Aorta (tissue), 5 donors: ENCODE data around the gene SH3BP1. TPM values are rescaled to one million over a fixed set of nuclear protein-coding genes. Genes with fewer than 3 reads are reported as not detected.

ENCODE experiments used
- ATAC-seq: fragments of 200-7000 bp; cut with Tn5 transposase; one replicate; pipeline ENCODE4 v1.9.1; 2022; ENCODE audit warnings: moderate library complexity; ENCODE audit not compliant: low FRiP score
- DNase-seq, 2 donors: peaks; one replicate each; pipeline ENCODE4 v3.0.0-alpha.2; 2020
- H3K27ac ChIP-seq, 2 donors: one replicate each; pipeline ENCODE4 v1.5.1; 2013; ENCODE audit warnings: low read length in 2 of 2, mild to moderate bottlenecking in 2 of 2, moderate library complexity in 2 of 2, control low read depth in 1 of 2, inconsistent platforms in 1 of 2, low read depth in 1 of 2
- H3K27me3 ChIP-seq, 2 donors: one replicate each; pipeline ENCODE4 v1.6.1; 2013; ENCODE audit warnings: control low read depth in 1 of 2, low read length in 1 of 2, mild to moderate bottlenecking in 1 of 2, moderate library complexity in 1 of 2; ENCODE audit not compliant: insufficient read depth in 2 of 2, control insufficient read depth in 1 of 2
- H3K36me3 ChIP-seq, 2 donors: one replicate each; pipeline ENCODE4 v1.6.1; 2013; ENCODE audit warnings: control low read depth in 1 of 2, low read length in 1 of 2, mild to moderate bottlenecking in 1 of 2; ENCODE audit not compliant: insufficient read depth in 2 of 2, control insufficient read depth in 1 of 2
- H3K4me1 ChIP-seq, 2 donors: one replicate each; pipeline ENCODE4 v1.6.1; 2013; ENCODE audit warnings: low read length in 2 of 2, control low read depth in 1 of 2, mild to moderate bottlenecking in 1 of 2, moderate library complexity in 1 of 2; ENCODE audit not compliant: insufficient read depth in 2 of 2, control insufficient read depth in 1 of 2
- H3K4me3 ChIP-seq, 2 donors: one replicate each; pipeline ENCODE4 v1.5.1; 2013; ENCODE audit warnings: low read length in 2 of 2, control low read depth in 1 of 2, mild to moderate bottlenecking in 1 of 2
- H3K9me3 ChIP-seq: one replicate; pipeline ENCODE4 v1.6.1; 2013; ENCODE audit warnings: mild to moderate bottlenecking, low read length; ENCODE audit not compliant: control insufficient read depth
- WGBS, 2 donors: extraction: QIAGEN DNeasy Blood & Tissue Kit; methylation state at CpG; one replicate each; pipeline ENCODE4 v1.1.7; 2013; 5-methylcytosine and 5-hydroxymethylcytosine counted together
- intact Hi-C, 2 donors: fragments of 100-400 bp; cut with DNase I; formaldehyde crosslinking; loops; one replicate each; pipeline versions ENCODE4 v1.14.2 to v1.15.0; 2022
- polyA plus RNA-seq, 2 donors: library from polyadenylated mRNA; stranded (reverse); fragments of 200-250 nt; gene quantifications; one replicate each; pipeline ENCODE4 v1.2.3, GENCODE V29; 2013
- total RNA-seq, 2 donors: library from RNA; stranded (reverse); fragmentation: NEBNext Ultra II Directional; extraction: Animal tissue kit (Norgen Biotek cat#: 25700); gene quantifications; one replicate each; pipeline ENCODE4 v1.2.1, GENCODE V29; 2021
- donor health status: healthy with polysubstance abuse.
- donor health status: Bipolar disorder and iron deficiency.
- donor health status: DM: no; HTN: no; CAD: no.
- donor health status: DM: no; HTN: no; CAD: no.
- donor health status: DM: yes; HTN: yes; CAD: no.

Gene SH3BP1
- total and polyA plus RNA-seq, 4 donors: 3.5 to 18.2 (median 11.0) TPM

DNA sequence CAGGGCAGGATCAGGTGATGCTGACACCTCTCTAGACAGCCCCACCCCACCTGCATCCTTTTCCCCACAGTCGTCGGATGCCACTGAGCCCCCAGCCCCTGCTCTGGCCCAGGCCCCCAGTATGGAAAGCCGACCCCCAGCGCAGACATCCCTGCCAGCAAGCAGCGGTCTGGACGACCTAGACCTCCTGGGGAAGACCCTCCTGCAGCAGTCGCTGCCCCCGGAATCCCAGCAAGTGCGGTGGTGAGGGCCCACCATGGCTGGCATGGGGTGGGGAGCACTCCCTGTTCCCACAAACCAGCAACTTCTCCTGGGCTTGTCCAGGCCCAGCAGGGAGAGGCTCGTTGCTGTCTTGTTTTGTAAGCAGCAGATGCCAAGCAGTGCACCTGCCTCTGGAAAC lies 9.5 kb upstream of the SH3BP1 start:
- no peaks in the 10 kb centered on the region for H3K27me3 ChIP-seq
- WGBS, 2 donors: 90 to 92% methylated on average over 10 of the region's 10 CpGs
- no peak overlapping the region for H3K27ac ChIP-seq
- H3K36me3 ChIP-seq: no peaks in the 10 kb centered on the region
- DNase-seq (no peak), ATAC-seq (no peak)
- intact Hi-C loops: no loop called here
- no peaks in the 10 kb centered on the region for H3K4me1 ChIP-seq
- no peak overlapping the region for H3K4me3 ChIP-seq
- H3K9me3 ChIP-seq: no peaks in the 10 kb centered on the region

DNA sequence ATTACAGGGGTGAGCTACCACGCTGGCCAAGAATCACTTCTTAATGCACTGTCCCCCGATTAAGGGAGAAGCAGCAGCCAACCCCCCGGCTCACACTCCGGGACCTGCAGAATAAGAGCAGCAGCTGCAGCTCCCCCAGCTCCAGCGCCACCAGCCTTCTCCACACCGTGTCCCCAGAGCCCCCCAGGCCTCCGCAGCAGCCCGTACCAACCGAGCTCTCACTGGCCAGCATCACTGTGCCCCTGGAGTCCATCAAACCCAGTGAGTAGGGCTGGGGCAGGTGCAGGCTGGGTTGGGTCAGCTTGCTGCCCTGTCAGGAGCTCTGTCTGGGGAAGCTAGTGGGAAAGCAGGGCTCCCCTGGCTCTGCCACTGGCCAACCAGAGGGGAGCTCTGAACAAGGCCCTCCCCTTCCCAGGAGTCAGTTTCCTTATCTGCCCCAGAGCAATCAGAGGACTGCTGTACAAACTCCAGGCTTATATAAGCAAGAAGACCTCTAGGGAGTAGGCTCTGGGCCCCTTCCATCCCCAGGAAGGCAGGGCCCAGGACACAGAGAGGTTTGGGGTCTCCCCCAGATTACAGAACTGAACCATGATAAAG lies 8.5 kb upstream of the SH3BP1 start:
- ATAC-seq: no peak
- DNase-seq: no peak
- Histone ChIP-seq H3K9me3 (no peaks in the 10 kb centered on the region), H3K4me3 (no peak overlapping the region), H3K4me1 (no peaks in the 10 kb centered on the region), H3K27ac (no peak overlapping the region), H3K36me3 (no peaks in the 10 kb centered on the region), H3K27me3 (no peaks in the 10 kb centered on the region)
- intact Hi-C loops: no loop called here
- 88 to 90% methylated on average over 9 of the region's 9 CpGs for WGBS, 2 donors

DNA sequence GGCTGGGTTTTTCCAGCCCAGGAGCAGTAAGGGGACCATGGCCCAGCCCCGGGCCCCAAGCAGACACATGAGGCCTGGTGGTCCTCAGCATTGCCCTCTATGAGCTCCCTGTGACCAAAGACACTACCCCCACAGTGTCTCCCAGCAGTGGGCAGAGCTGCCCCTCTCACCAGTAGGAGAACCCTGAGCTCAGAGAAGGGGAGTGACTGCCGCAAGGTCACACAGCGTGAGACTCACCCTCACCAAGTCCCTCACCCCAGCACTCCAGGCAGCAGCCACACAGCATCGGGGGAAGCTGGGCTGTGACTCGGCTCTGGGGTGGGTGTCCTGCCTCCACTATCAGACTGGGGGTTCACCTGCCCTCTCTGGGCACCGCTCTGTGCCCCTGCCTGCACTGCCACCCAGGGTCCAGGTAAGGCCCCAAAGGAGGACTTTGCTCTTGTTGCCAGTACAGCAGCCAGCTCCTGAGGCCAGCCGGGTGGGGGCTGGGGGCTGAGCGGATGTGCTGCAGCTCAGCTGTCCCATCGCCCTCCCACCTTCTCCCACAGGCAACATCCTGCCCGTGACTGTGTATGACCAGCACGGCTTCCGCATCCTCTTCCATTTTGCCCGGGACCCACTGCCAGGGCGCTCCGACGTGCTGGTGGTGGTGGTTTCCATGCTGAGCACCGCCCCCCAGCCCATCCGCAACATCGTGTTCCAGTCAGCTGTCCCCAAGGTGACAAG lies 7.9 kb upstream of the SH3BP1 start:
- H3K4me1 ChIP-seq: no peaks in the 10 kb centered on the region
- H3K36me3 ChIP-seq: no peaks in the 10 kb centered on the region
- DNase-seq: no peak
- no peak overlapping the region for H3K4me3 ChIP-seq
- H3K9me3 ChIP-seq: no peaks in the 10 kb centered on the region
- intact Hi-C loops: no loop called here
- 89 to 91% methylated on average over 19 of the region's 19 CpGs for WGBS, 2 donors
- no peaks in the 10 kb centered on the region for H3K27me3 ChIP-seq
- ATAC-seq: no peak
- no peak overlapping the region for H3K27ac ChIP-seq

DNA sequence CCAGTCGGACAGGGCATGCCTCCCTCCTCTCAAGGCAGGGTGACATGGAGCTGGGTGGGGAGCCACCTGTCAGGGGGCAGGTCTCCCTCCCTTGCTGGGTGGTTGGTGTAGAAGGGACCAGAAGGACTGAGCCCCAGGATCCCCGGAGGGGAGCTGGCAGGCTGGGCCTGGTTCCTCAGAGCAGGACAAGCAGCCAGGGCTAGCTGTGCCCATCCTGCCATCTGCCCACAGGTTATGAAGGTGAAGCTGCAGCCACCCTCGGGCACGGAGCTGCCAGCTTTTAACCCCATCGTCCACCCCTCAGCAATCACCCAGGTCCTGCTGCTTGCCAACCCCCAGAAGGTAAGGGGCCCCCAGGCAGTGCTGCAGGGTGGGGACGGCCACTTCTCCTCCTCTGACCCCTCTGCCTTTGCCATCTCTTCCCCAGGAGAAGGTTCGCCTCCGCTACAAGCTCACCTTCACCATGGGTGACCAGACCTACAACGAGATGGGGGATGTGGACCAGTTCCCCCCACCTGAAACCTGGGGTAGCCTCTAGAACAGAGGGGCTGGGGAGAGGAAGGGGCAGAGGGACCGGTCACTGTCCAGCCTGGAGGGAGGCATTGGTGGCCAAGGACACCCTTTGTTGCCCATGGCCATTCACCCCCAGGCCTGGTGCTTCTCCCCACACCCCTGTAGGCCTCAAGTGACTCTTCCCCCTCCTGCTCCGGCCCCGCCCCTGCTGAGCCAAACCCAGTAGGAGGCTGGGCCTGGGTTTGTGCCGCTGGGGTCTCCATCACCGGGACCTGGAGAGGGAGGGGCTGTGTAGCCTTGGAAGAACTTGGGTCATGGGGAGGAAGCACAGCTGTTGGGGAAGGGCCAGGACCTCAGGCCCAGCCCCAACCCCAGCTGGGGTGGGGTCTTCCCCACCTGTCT lies 7.0 kb upstream of the SH3BP1 start:
- H3K9me3 ChIP-seq: no peaks in the 10 kb centered on the region
- intact Hi-C loops: no loop called here
- no peak overlapping the region for H3K4me3 ChIP-seq
- no peaks in the 10 kb centered on the region for H3K27me3 ChIP-seq
- 82 to 83% methylated on average over 14 of the region's 14 CpGs for WGBS, 2 donors
- DNase-seq: no peak
- no peak overlapping the region for H3K27ac ChIP-seq
- H3K4me1 ChIP-seq: no peaks in the 10 kb centered on the region
- H3K36me3 ChIP-seq: no peaks in the 10 kb centered on the region
- no peak for ATAC-seq

DNA sequence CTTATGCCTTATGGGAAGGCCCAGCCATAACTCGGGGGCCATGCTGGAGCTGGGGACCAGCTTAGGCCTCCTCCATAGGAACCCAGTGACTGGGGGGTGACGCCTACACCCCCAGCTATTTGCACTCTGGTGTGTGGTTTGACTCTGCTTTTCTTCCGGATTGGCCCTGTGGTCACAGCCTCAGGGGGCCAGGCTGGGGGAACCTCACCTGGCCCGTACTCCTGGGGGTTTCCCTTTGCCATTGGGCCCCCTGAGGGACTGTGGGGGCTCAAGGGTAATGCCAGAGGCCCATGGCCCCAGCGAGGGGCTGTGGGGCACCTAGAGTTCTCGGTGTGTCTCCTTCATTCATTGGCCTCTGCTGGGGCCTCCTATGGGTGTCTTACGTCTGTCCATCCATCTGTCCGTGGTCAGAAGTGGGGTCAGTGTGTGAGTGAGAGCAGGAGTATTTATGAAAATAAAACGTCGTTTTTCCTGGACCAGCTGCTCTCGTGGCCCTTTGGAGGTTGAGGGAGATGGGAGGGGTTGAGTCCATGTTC lies 6.3 kb upstream of the SH3BP1 start:
- DNase-seq (no peak), ATAC-seq (no peak)
- Histone ChIP-seq H3K27ac (peak overlapping the region in 1 of 2 donors; percentile 8), H3K9me3 (no peaks in the 10 kb centered on the region), H3K4me1 (no peaks in the 10 kb centered on the region), H3K27me3 (no peaks in the 10 kb centered on the region), H3K4me3 (no peak overlapping the region), H3K36me3 (no peaks in the 10 kb centered on the region)
- WGBS, 2 donors: 43% methylated on average over 10 to 11 of the region's 11 CpGs
- intact Hi-C loops: no loop called here

DNA sequence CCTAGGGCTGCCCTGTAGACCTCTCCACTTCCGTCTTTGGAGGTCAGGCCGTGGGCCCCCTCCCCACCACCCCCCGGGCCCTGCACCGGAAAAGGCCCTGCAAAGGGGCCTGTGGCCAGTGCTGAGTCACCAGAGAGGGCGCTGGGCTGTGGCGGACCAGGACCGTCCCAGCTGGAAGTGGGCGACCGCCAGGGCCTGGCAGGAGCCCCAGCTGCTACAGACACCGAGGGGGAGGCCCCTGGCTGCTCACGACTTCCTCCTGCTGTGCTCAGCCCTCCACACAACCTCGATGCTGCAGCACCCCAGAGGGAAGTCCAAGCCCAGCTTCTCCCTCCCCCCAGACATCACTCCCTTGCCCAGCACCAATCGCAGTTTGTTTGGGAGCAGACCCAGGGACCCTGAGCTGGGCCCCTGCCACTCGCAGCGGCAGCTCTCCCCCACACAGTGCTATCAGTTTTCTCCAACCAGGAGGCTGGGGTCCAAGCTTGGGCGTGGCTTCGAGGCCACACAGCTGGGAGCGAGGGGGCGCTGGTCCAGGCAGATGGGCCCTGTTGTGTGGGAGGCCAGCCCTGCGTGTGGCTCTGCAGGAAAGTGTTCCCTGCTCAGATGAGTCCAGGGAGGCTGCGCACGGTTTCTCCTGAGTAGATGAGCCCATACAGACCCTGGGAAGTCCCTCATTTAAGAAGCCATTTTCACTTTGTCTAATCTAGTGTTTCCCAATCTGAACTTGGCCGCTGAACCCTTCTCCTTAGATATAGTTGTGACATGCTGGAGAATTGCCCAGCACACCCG lies 5.6 kb upstream of the SH3BP1 start:
- intact Hi-C loops: no loop called here
- no peaks in the 10 kb centered on the region for H3K9me3 ChIP-seq
- 2% methylated on average over 23 to 24 of the region's 24 CpGs for WGBS, 2 donors
- peak overlapping the region in 1 of 2 donors; percentile 39 for H3K27ac ChIP-seq
- DNase-seq (peak; percentile 93 to 96), ATAC-seq (peak; percentile 87)
- no peaks in the 10 kb centered on the region for H3K27me3 ChIP-seq
- H3K4me3 ChIP-seq: no peak overlapping the region
- H3K36me3 ChIP-seq: no peaks in the 10 kb centered on the region
- no peaks in the 10 kb centered on the region for H3K4me1 ChIP-seq

DNA sequence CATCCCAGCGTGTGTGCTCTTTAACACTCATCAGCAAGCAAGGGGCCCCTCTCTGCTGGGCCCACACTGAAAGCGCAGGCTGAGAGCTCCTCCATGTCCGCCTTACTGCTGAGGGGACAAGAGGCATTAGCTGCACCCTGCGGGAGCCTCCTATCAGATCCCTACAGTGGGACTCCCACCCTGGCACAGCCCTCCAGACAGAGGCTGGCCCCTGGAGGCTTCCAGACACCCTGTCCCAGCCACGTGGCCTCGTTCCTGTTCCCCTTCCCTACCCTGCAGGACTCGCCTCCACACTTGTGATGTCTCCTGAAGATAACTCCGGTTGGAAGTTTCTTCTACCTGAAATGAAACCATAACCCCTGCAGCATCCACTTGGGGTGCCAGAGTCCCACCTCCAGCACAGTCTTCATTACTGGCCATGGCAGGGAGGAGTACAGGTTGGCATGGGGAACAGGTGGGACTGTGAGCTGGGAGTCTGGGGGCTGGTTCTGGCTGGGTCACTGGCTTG lies 5.0 kb upstream of the SH3BP1 start:
- no peaks in the 10 kb centered on the region for H3K36me3 ChIP-seq
- intact Hi-C loops: no loop called here
- peak overlapping the region in 1 of 2 donors; percentile 39 for H3K27ac ChIP-seq
- H3K4me1 ChIP-seq: no peaks in the 10 kb centered on the region
- no peaks in the 10 kb centered on the region for H3K27me3 ChIP-seq
- WGBS, 2 donors: 25 to 27% methylated on average over 8 of the region's 8 CpGs
- DNase-seq (no peak), ATAC-seq (no peak)
- no peak overlapping the region for H3K4me3 ChIP-seq
- no peaks in the 10 kb centered on the region for H3K9me3 ChIP-seq

DNA sequence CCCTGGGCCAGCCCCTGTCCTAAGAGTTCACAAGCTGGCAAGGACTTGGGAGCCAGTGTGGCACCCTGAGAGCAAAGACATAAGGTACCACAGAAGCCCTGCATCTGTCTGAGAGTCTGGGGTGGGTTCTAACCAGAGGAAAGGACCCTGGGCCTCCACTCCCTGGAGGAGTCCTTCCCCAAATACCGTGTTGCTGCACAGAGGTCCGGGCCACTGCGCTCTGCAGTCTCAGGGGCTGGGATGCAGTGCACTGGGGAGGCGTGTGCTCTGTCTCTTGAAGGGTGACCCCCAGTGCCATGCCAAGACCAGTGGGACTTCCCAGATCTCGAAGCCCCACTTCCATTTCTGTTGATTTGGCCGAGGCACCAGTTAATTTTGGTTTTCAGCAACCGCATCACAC lies 4.3 kb upstream of the SH3BP1 start:
- 91 to 96% methylated on average over 7 of the region's 7 CpGs for WGBS, 2 donors
- Histone ChIP-seq H3K36me3 (no peaks in the 10 kb centered on the region), H3K27me3 (no peaks in the 10 kb centered on the region), H3K9me3 (no peaks in the 10 kb centered on the region), H3K27ac (no peak overlapping the region), H3K4me3 (no peak overlapping the region), H3K4me1 (no peaks in the 10 kb centered on the region)
- intact Hi-C loops: no loop called here
- ATAC-seq: no peak
- DNase-seq: no peak
